GM21723 (cell line): Measurements from ENCODE around the gene APPL1.
"Not testable (repeated sequence)": the region's sequence is repeated elsewhere in the genome, so short reads cannot be mapped to it uniquely, and the experiment has no call there.

Source experiments
- ATAC-seq: cut with Tn5 transposase; IDR thresholded peaks from one replicate; pipeline ENCODE4 v1.9.1; 2021; ENCODE audit warnings: mild to moderate bottlenecking, moderate library complexity; ENCODE audit not compliant: unreplicated experiment

APPL1 gene

GRCh38 chr3:57261929-57262328, 34.4 kb downstream of the APPL1 start:
- no peak for ATAC-seq

GRCh38 chr3:57268416-57268815, 40.9 kb downstream of the APPL1 start:
- no peak for ATAC-seq

GRCh38 chr3:57274845-57275244, 47.3 kb downstream of the APPL1 start:
- no peak for ATAC-seq

- ATAC-seq: no peak
Observed at GRCh38 chr3:57275393-57275792, 47.9 kb downstream of the APPL1 start.

GRCh38 chr3:57278237-57278636, 50.7 kb downstream of the APPL1 start:
- ATAC-seq: no peak

- ATAC-seq: no peak
Observed at GRCh38 chr3:57279685-57280084, 52.2 kb downstream of the APPL1 start.

GRCh38 chr3:57281715-57282114, 54.2 kb downstream of the APPL1 start:
- ATAC-seq: no peak

GRCh38 chr3:57283334-57283733, 55.8 kb downstream of the APPL1 start:
- ATAC-seq: no peak

GRCh38 chr3:57287205-57287604, 59.7 kb downstream of the APPL1 start:
- no peak for ATAC-seq

GRCh38 chr3:57288403-57288802, 60.9 kb downstream of the APPL1 start:
- no peak for ATAC-seq

GRCh38 chr3:57292159-57292896, 64.8 kb downstream of the APPL1 start, which contains the start of gene ASB14:
Gene ASB14 (minus strand): TSS chr3:57292685. CDS start chr3:57292033, 652 bp downstream.
- ATAC-seq: no peak

GRCh38 chr3:57292897-57293526, 65.5 kb downstream of the APPL1 start:
- no peak for ATAC-seq

- ATAC-seq: no peak
Observed at GRCh38 chr3:57298041-57298440, 70.5 kb downstream of the APPL1 start.

GRCh38 chr3:57303520-57303919, 76.0 kb downstream of the APPL1 start:
- not testable (repeated sequence) for ATAC-seq

GRCh38 chr3:57309769-57310360, 82.3 kb downstream of the APPL1 start:
- no peak for ATAC-seq

- ATAC-seq: no peak
Observed at GRCh38 chr3:57314204-57314603, 86.7 kb downstream of the APPL1 start.
